AG09319 (cell line): ENCODE measurements around the gene MCUB.
"Not testable (repeated sequence)": the region's sequence is repeated elsewhere in the genome, so short reads cannot be mapped to it uniquely, and the experiment has no call there.

Source experiments
- DNase-seq: peaks from one replicate; pipeline ENCODE4 v3.0.0-alpha.2; 2010; ENCODE audit warnings: low read depth; ENCODE audit errors: extremely low read depth
- CTCF ChIP-seq: IDR thresholded peaks from 2 replicates; pipeline ENCODE4 v1.5.1; 2011; ENCODE audit warnings: low read depth, mild to moderate bottlenecking, inconsistent platforms, low read length, moderate library complexity

Gene MCUB

GRCh38 chr4:109588176-109588575 lies 28.1 kb downstream of the MCUB start:
- TF ChIP-seq CTCF: no peak
- DNase-seq: no peak

- DNase-seq: no peak
- no peak for TF ChIP-seq CTCF
These were observed 29.1 kb downstream of the MCUB start for GRCh38 chr4:109589119-109589518.

GRCh38 chr4:109589605-109590004 lies 29.6 kb downstream of the MCUB start:
- TF ChIP-seq CTCF: no peak
- no peak for DNase-seq

GRCh38 chr4:109590905-109591304 lies 30.9 kb downstream of the MCUB start:
- no peak for TF ChIP-seq CTCF
- DNase-seq: no peak

- no peak for TF ChIP-seq CTCF
- DNase-seq: no peak
These were observed 32.3 kb downstream of the MCUB start for GRCh38 chr4:109592367-109592766.

GRCh38 chr4:109595123-109595522 lies 35.1 kb downstream of the MCUB start:
- DNase-seq: not testable (repeated sequence)

GRCh38 chr4:109596420-109597085 lies 36.5 kb downstream of the MCUB start:
- not testable (repeated sequence) for DNase-seq

- DNase-seq: no peak
- TF ChIP-seq CTCF: no peak
These were observed 39.1 kb downstream of the MCUB start for GRCh38 chr4:109599046-109599652.
